Esophagus squamous epithelium (tissue), 4 donors: Measurements from ENCODE around the gene NDUFB2.

Source experiments
- CTCF ChIP-seq, 6 experiments: fragments of 450-650 bp in 4 of 6; fragments of 200-600 bp in 2 of 6; sonication (generic) in 2 of 6; IDR thresholded peaks; one replicate each; pipeline ENCODE4 v1.5.1; 2016 to 2019; ENCODE audit warnings: antibody characterized with exemption in 6 of 6, mild to moderate bottlenecking in 4 of 6, moderate library complexity in 4 of 6
- POLR2A ChIP-seq, 4 donors: fragments of 450-650 bp; IDR thresholded peaks; one replicate each; pipeline ENCODE4 v1.6.1; 2017; ENCODE audit warnings: antibody characterized with exemption in 4 of 4, mild to moderate bottlenecking in 4 of 4, moderate library complexity in 3 of 4

GRCh38 chr7:140668641-140669040, 27.9 kb upstream of the NDUFB2 start:
- TF ChIP-seq CTCF (IDR thresholded peaks at IDR 0.05) (no peak), POLR2A (IDR thresholded peaks at IDR 0.05) (no peak)
